NCI-H2227 (cell line): ENCODE data around the gene PNMA1.

Experiments
- DNase-seq: peaks from one replicate; lab custom pipeline; 2025; ENCODE audit not compliant: unreplicated experiment; lab: John Stamatoyannopoulos, UW

PNMA1 gene, protein sequence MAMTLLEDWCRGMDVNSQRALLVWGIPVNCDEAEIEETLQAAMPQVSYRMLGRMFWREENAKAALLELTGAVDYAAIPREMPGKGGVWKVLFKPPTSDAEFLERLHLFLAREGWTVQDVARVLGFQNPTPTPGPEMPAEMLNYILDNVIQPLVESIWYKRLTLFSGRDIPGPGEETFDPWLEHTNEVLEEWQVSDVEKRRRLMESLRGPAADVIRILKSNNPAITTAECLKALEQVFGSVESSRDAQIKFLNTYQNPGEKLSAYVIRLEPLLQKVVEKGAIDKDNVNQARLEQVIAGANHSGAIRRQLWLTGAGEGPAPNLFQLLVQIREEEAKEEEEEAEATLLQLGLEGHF

GRCh38 chr14:73713803-73714655 is at the start of gene PNMA1:
TSS of gene PNMA1 (minus strand) at chr14:73714384. CDS start at chr14:73713639, 745 bp downstream.
- peak; percentile 95 for DNase-seq

- DNase-seq = no peak
These were observed 49.2 kb upstream of the PNMA1 start for GRCh38 chr14:73763396-73763795.

DNA sequence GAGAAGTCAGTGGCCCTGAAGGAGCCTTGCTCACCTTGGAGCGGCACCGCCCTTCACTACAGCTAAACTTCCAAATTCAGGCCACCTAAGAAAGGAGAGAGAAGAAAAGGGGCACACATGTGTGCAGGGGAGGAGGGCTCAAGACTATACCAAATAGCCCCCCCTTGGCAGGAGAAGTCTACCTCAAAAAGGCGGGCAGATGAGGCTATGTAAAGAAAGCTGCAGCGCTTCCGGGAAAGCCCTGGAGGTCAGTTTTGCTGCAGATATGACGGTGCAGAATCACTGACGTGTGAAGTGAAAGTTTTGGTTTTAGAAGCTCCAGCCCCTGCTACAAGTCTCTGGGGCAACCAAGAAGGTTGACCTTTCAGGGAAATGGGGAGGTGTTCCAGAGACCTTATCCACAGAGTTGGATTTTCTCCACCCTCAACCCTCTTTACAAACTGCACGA is 48.2 kb upstream of the PNMA1 start:
- no peak for DNase-seq

DNA sequence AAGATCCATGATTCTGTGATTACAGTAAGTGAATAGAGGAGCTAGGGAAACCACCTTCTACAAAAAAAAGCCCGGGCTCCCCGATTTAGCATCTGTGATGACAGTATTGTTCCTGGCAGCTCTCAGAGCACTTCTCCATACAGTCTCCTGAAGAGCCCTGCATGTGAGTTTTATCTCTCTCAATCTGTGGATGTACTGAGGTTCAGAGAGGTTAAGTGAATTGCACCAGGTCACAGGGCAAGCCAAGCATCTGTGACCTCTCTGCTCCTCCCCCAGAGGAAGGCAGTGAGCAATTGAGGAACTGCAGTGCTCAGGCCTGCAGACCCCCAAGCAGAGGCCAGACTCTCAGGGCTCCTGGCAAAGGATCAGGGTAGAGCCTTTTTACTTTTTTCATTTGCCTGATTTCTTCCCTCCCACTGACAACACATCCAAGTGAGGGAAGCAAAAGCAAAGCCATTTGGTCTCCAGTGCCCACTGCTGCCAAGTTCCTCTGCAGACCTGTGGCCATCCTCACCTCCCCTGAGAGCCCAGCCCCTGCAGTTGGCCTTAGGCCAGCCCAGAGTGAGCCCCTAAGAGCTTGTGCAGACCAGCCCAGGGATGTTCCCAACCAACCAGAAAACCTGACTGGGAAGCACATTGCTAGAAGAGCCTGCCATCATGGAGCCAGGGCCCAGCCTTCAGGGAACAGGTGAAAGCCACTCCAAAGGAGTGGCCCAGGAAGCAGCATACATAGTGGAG is 47.6 kb upstream of the PNMA1 start:
- no peak for DNase-seq

DNA sequence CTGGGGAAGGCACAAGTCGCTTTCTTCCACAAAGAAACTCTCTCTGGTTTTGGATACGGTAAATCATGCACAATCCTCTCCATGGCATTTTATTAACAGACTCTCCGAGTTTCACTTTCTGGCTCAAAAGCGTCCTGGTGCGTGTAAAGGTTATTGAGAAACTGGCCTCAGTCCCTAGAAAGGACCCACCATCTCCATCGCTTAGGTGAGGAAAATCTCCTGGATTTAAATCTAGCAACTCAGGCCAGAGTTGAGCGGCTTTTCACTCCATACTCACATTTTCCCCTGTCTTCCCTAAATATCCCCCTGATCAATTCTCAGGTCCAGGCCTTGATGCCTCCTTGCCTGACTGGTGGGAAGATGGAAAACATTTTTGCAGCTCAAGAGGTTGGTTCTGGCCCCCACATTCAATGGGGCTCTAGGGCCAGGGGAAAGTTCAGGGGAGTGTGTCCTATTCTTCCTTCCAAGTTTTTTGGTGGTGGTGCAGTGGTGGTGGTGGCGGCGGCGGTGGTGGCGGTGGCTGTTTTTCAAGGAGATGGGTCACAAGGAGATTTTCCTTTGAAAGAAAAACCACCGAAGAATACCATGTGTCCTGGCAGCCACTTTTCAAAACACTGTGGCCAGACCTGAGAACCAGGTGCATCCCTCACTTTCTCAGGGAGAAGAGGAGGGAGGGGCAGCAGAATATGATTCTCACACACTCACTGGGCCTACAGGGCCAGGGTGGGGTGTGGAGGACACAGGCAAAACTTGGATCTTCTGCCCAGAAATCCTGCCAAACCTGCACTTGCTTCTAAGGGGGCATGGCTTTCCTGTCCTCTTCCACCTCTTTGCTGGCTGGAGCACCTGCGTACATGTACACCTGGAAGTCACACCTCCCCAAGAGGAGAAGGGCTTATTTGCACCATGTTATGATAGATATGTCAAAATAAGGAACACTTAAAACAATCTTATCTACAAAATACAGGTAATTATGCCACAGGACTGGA is 46.7 kb upstream of the PNMA1 start:
- DNase-seq = no peak

DNA sequence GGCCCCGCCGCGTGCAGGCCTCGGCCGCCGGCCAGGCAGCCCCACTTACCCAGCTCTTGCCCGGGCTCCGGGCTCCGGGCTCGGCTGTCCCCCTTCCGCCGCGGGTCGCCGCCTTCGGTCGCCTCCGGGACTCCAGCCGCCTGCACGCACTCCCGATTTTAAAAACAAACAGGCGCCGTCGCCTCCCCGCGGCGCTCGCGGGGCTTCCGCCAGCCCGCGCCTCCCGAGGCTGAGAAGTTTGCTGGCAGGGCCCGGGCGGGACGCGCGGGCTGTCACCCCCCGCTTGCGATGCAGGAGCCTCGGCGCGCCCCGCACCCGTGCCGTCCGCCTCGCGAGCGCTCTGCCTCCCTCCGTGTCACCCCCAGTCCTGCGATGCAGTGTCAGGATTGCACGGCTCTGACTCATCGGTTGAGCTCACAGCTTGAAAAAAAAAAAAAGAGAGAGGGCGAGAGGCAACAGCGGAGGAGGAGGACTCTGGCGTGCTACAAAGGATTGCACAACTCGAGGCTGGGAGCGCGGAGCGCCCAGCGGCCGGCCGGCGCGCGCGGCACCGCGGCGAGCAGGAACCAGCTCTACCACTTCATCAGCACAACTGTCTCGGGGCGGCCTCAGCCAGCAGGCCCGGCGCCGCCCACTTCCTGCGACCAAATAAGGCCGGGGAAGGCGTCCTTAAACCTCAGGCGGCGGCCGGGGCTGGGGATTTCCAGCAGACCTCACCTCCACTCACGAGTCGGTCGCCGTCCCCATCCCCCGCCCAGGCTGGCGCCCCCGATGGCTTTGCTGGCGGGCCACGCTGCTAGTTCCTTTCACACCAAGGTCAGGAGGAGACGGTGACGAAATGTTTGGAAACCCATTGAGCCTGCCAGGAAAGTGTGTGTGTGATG is 45.8 kb upstream of the PNMA1 start:
- DNase-seq = peak; percentile 94

- peak; percentile 80 for DNase-seq
These were observed 45.1 kb upstream of the PNMA1 start for GRCh38 chr14:73759183-73759713.

GRCh38 chr14:73758392-73759182 is 44.4 kb upstream of the PNMA1 start:
- DNase-seq = peak; percentile 74

- DNase-seq = no peak
These were observed 43.8 kb upstream of the PNMA1 start for GRCh38 chr14:73757876-73758391.

DNA sequence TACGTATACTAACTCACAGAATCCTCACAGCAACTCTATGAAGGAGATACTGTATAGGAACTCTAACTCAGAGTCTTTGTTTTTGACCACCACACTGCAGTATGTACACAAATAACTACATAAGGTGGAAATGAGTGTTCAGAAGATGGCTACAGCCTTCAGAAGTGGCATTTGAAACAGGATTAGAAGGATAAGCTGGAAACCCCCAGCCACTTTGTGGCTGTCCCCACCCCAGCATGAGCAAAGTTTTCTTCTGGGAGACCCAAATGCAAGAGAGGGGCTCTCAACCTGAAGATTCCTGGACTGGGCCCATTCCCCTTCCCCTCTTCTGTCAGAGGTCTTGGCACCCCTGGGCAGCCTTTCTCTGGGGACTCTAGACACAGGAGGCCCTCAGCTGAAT is 43.2 kb upstream of the PNMA1 start:
- no peak for DNase-seq

DNA sequence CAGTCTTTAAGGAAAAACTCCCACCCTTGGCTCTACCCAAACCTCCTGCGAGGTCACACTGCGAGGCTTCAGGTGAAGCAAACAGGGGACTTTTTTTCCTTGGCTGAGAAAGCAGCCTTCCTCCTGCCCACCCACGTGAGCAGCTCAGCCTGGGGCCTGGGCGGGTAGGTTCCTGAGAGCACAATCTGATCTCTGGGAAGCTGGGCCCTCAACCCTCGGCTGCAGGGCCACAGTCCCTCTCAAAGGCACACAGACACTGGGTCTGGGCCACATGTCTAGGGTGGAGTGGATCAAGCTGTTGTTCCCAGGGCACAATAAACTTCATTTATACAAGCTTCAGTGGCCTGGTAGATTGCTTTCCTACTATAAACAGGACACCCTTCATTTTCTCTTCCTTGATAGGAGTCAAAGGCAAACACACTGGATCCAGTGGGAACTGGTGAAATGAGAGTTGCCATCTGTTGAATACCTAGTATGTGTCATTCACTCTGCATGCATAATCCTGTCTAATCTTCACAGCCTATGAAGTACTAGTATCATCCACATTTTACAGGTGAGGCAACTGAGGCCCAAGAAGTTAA is 41.3 kb upstream of the PNMA1 start:
- DNase-seq = no peak

- no peak for DNase-seq
These were observed 40.8 kb upstream of the PNMA1 start for GRCh38 chr14:73754911-73755360.

DNA sequence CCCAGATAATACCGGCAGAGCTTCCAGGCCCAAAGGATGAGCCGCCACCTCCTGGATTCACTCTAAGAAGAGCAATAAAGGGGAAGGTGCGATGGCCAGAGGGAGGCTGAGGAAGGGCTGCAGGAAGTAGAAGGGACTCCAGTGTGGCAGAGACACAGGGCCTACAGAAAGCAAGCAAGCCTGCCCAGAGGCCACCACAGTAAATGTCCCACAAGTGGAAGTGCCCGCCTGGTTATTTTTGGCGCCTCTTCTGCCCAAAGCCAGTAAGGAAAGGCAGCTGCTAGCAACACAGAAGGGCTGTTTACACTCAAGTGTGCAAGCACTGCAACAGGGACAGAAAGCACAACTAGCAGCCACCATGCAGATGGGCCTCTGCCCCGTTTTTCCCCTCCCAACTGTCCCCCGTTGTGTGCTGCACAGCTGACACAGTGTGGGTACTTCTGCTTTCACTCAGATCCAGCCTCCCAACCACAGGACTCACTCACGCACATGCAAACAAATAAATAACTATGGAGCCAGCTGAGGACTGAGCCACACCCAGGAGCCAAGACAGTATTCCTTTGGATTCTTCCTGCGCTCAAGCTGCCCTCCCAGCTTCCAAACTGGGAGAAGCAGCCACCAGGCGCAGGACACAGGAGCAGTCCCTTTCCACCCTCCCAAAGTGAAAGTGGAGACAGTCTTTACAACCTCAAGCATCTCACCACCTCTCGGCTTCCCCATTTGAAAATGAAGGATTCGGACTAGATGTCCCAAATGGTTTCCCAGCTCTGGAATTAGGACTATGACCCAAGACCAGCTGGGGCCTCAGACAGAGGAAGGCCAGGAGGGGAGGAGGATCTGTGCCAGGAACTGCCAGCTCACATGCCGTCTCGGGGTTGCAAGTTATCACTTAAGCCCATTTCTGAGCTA is 40.0 kb upstream of the PNMA1 start:
- DNase-seq = no peak

GRCh38 chr14:73753124-73753886 is 39.1 kb upstream of the PNMA1 start:
- DNase-seq = no peak

- DNase-seq = peak; percentile 16
These were observed 38.3 kb upstream of the PNMA1 start for GRCh38 chr14:73752297-73752992.
